Measurements from ENCODE around the gene OTUD1.

DNA sequence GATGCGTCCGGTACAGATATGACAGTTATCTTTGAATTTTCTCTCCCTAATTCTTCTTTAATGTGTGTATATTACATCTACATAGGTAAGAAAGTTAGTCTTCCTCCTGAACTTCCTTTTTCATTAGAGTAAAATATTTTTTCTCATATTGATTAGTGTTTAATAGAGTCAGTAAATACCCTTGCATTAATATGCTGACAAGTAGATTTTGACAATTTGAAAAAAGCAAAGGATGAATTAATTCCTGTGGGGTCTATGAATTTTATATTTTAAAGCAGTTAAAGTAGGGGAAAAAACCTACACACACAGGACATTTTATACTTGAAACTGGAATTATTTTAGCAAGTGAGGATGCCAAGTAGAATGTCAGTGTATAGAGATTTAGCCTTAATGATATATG lies 9.4 kb downstream of the OTUD1 start:
- TF ChIP-seq, protein P1, sequence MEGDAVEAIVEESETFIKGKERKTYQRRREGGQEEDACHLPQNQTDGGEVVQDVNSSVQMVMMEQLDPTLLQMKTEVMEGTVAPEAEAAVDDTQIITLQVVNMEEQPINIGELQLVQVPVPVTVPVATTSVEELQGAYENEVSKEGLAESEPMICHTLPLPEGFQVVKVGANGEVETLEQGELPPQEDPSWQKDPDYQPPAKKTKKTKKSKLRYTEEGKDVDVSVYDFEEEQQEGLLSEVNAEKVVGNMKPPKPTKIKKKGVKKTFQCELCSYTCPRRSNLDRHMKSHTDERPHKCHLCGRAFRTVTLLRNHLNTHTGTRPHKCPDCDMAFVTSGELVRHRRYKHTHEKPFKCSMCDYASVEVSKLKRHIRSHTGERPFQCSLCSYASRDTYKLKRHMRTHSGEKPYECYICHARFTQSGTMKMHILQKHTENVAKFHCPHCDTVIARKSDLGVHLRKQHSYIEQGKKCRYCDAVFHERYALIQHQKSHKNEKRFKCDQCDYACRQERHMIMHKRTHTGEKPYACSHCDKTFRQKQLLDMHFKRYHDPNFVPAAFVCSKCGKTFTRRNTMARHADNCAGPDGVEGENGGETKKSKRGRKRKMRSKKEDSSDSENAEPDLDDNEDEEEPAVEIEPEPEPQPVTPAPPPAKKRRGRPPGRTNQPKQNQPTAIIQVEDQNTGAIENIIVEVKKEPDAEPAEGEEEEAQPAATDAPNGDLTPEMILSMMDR (IDR thresholded peaks at IDR 0.05), result no peak
- TF ChIP-seq POLR2A (IDR thresholded peaks at IDR 0.05), result no peak
